Lung (tissue), 12 donors: ENCODE data around the gene HEATR3. TPM values are rescaled to one million over a fixed set of nuclear protein-coding genes. Genes with fewer than 3 reads are reported as not detected.

Source experiments
- ATAC-seq: fragments of 200-7000 bp; cut with Tn5 transposase; one replicate; pipeline ENCODE4 v1.9.1; 2020; ENCODE audit warnings: moderate number of reproducible peaks; ENCODE audit not compliant: insufficient read depth, low FRiP score
- DNase-seq, 3 donors: peaks; one replicate each; pipeline ENCODE4 v3.0.0-alpha.2; 2013 to 2017
- H3K27ac ChIP-seq, 2 donors: one replicate each; pipeline ENCODE4 v1.5.1; 2013; ENCODE audit warnings: mild to moderate bottlenecking in 2 of 2, moderate library complexity in 2 of 2, control low read depth in 1 of 2, inconsistent platforms in 1 of 2, low read depth in 1 of 2, low read length in 1 of 2
- H3K27me3 ChIP-seq, 3 donors: one replicate each; pipeline ENCODE4 v1.5.1; 2013; ENCODE audit warnings: low read length in 2 of 3; ENCODE audit not compliant: control insufficient read depth in 3 of 3, insufficient read depth in 3 of 3
- H3K36me3 ChIP-seq, 4 donors: one replicate each; pipeline ENCODE4 v1.5.1; 2013; ENCODE audit warnings: low read length in 4 of 4, mild to moderate bottlenecking in 1 of 4, moderate library complexity in 1 of 4; ENCODE audit not compliant: control insufficient read depth in 4 of 4, insufficient read depth in 4 of 4
- H3K4me1 ChIP-seq, 5 donors: one replicate each; pipeline ENCODE4 v1.5.1; 2013; ENCODE audit warnings: low read length in 5 of 5, mild to moderate bottlenecking in 2 of 5, moderate library complexity in 1 of 5; ENCODE audit not compliant: control insufficient read depth in 5 of 5, insufficient read depth in 5 of 5
- H3K4me3 ChIP-seq: one replicate; pipeline ENCODE4 v1.5.1; 2013; ENCODE audit warnings: mild to moderate bottlenecking, control low read depth, moderate library complexity
- H3K9ac ChIP-seq, 2 donors: one replicate each; pipeline ENCODE4 v1.5.1; 2013; ENCODE audit warnings: low read length in 2 of 2, control low read depth in 1 of 2; ENCODE audit not compliant: insufficient read depth in 1 of 2
- H3K9me3 ChIP-seq, 4 donors: one replicate each; pipeline ENCODE4 v1.5.1; 2013; ENCODE audit warnings: low read length in 3 of 4, mild to moderate bottlenecking in 1 of 4, moderate library complexity in 1 of 4; ENCODE audit not compliant: control insufficient read depth in 4 of 4, insufficient read depth in 3 of 4
- CTCF ChIP-seq: IDR thresholded peaks from 2 replicates; pipeline ENCODE4 v1.5.1; 2012; ENCODE audit warnings: mild to moderate bottlenecking; ENCODE audit errors: control extremely low read depth, extremely low read depth
- WGBS, 2 donors: extraction: QIAGEN DNeasy Blood & Tissue Kit; methylation state at CpG; one replicate each; pipeline ENCODE4 v1.1.7; 2013; 5-methylcytosine and 5-hydroxymethylcytosine counted together
- polyA plus RNA-seq, 2 donors: library from polyadenylated mRNA; stranded (reverse); fragments of 200-250 nt; gene quantifications; one replicate each; pipeline ENCODE4 v1.2.1, GENCODE V29; 2013
- total RNA-seq, 2 donors: library from RNA; depleted of rRNA in 1 of 2; stranded (reverse); fragments of >200 nt in 1 of 2; gene quantifications; one replicate each; pipeline ENCODE4 v1.2.1, GENCODE V29; 2014 to 2021
- donor health status: control.
- donor health status: control.
- donor health status: Bipolar disorder and iron deficiency.
- donor health status: healthy.
- donor health status: DM: yes; HTN: yes; CAD: no.

Gene HEATR3
- total and polyA plus RNA-seq, 4 donors, result 8.7 to 29.9 (median 14.1) TPM

- peaks cover 18 to 37% (median 21%) of the 10 kb centered on the region in 4 donors for H3K36me3 ChIP-seq
Observed at GRCh38 chr16:50099957-50100648, 34.3 kb downstream of the HEATR3 start.

GRCh38 chr16:50102051-50102746 is 36.4 kb downstream of the HEATR3 start:
- Histone ChIP-seq H3K4me1 (no peaks in the 10 kb centered on the region), H3K36me3 (peaks cover 16 to 38% (median 23%) of the 10 kb centered on the region in 4 donors)
- WGBS, 2 donors, result 92 to 94% methylated on average over 6 of the region's 6 CpGs

More at GRCh38 chr16:50099957-50100648, 34.3 kb downstream of the HEATR3 start:
- peak in 1 of 3 donors; percentile 16 for DNase-seq
- Histone ChIP-seq H3K27me3 (no peaks in the 10 kb centered on the region), H3K9ac (no peak overlapping the region), H3K27ac (no peak overlapping the region), H3K4me3 (no peak overlapping the region), H3K9me3 (no peaks in the 10 kb centered on the region), H3K4me1 (no peaks in the 10 kb centered on the region)
- 88 to 90% methylated on average over 6 of the region's 6 CpGs for WGBS, 2 donors
- ATAC-seq, result no peak
- TF ChIP-seq CTCF, result no peak

GRCh38 chr16:50103764-50104163 is 38.0 kb downstream of the HEATR3 start:
- Histone ChIP-seq H3K4me3 (no peak overlapping the region), H3K4me1 (no peaks in the 10 kb centered on the region), H3K27me3 (no peaks in the 10 kb centered on the region), H3K9me3 (no peaks in the 10 kb centered on the region), H3K9ac (no peak overlapping the region), H3K36me3 (peaks cover 16 to 38% (median 23%) of the 10 kb centered on the region in 4 donors), H3K27ac (no peak overlapping the region)
- no peak for TF ChIP-seq CTCF
- ATAC-seq, result no peak
- WGBS, 2 donors, result 70 to 86% methylated on average over 5 of the region's 5 CpGs
- DNase-seq, result no peak

More at GRCh38 chr16:50102051-50102746, 36.4 kb downstream of the HEATR3 start:
- Histone ChIP-seq H3K27me3 (no peaks in the 10 kb centered on the region), H3K27ac (no peak overlapping the region), H3K9me3 (no peaks in the 10 kb centered on the region), H3K9ac (no peak overlapping the region), H3K4me3 (no peak overlapping the region)
- no peak for ATAC-seq
- TF ChIP-seq CTCF, result no peak
- DNase-seq, result no peak
